HCT116 (cell line): Measurements from ENCODE around the gene WNT11. TPM values are rescaled to one million over a fixed set of nuclear protein-coding genes. Genes with fewer than 3 reads are reported as not detected.
A peak's percentile ranks its signal among the peaks of the same experiment; 100 is the strongest.

Experiments used
- ATAC-seq: fragments of 200-7000 bp; cut with Tn5 transposase; 2 replicates; pipeline ENCODE4 v1.9.1; 2020; ENCODE audit warnings: mild to moderate bottlenecking, moderate library complexity
- BruUV-seq: library from RNA; stranded (reverse); fragments of 400-500 nt; replicated peaks from 2 replicates; lab custom pipeline; 2021; lab: Mats Ljungman, UMichigan
- CTCF ChIA-PET: fragments of 300-600 bp; sonication (Branson Sonifier 250); formaldehyde crosslinking; loops from one replicate; lab custom pipeline; 2021; ENCODE audit warnings: antibody characterized with exemption; lab: Charles Lee
- POLR2A ChIA-PET: fragments of 300-600, 350-600 bp; sonication (Branson Sonifier 250); formaldehyde crosslinking; loops from one replicate; lab custom pipeline; 2021; ENCODE audit warnings: antibody characterized with exemption; lab: Charles Lee
- RAD21 ChIA-PET, 2 experiments: fragments of 300-600 bp; sonication (Branson Sonifier 250); formaldehyde crosslinking; loops; one replicate each; lab custom pipeline; 2023; ENCODE audit warnings: low total read pairs in 2 of 2; ENCODE audit not compliant: uncharacterized antibody in 2 of 2, unreplicated experiment in 2 of 2, low non-redundant PET in 1 of 2; lab: Charles Lee
- DNase-seq: peaks from one replicate; pipeline ENCODE4 v3.0.0-alpha.2; 2010; ENCODE audit warnings: low read depth, low spot score
- H2AFZ ChIP-seq: fragments of 200-600 bp; shearing (Covaris generic), sonication (generic); 2 replicates; pipeline ENCODE4 v1.6.1; 2017; ENCODE audit warnings: low read depth, mixed run types, mixed read lengths, antibody characterized with exemption, low read length; ENCODE audit not compliant: poor library complexity, severe bottlenecking
- H3K27ac ChIP-seq: 2 replicates; pipeline ENCODE4 v1.5.1; 2012; ENCODE audit warnings: low read depth, low read length
- H3K27me3 ChIP-seq: fragments of 200-600 bp; sonication (generic); 2 replicates; pipeline ENCODE4 v1.6.1; 2016; ENCODE audit warnings: mixed run types, low read length, mixed read lengths; ENCODE audit not compliant: insufficient read depth
- H3K36me3 ChIP-seq, 2 experiments: fragments of 200-500 bp in 1 of 2; fragments of 200-600 bp in 1 of 2; sonication (Bioruptor generic) in 1 of 2; sonication (generic) in 1 of 2; 2 replicates each; pipeline versions ENCODE4 v1.5.1 to v1.6.1; 2014 to 2016; ENCODE audit warnings: low read length in 2 of 2, inconsistent platforms in 1 of 2, mixed read lengths in 1 of 2, mixed run types in 1 of 2; ENCODE audit not compliant: insufficient read depth in 2 of 2, control insufficient read depth in 1 of 2
- H3K4me1 ChIP-seq, 2 experiments: fragments of 200-600 bp in 1 of 2; sonication (generic) in 1 of 2; 2 replicates each; pipeline versions ENCODE4 v1.5.1 to v1.6.1; 2012 to 2017; ENCODE audit warnings: low read length in 2 of 2, inconsistent platforms in 1 of 2, mild to moderate bottlenecking in 1 of 2, mixed read lengths in 1 of 2, mixed run types in 1 of 2, moderate library complexity in 1 of 2; ENCODE audit not compliant: insufficient read depth in 2 of 2, control insufficient read depth in 1 of 2
- H3K4me2 ChIP-seq: fragments of 200-600 bp; sonication (generic); 2 replicates; pipeline ENCODE4 v1.6.1; 2017; ENCODE audit warnings: mixed run types, low read length, mixed read lengths
- H3K4me3 ChIP-seq, 2 experiments: fragments of 200-600 bp in 1 of 2; sonication (generic) in 1 of 2; replicated peaks in 1 of 2; 2 replicates each; pipeline ENCODE4 v1.5.1; 2011 to 2016; ENCODE audit warnings: low read length in 2 of 2, control low read depth in 1 of 2, low read depth in 1 of 2, mild to moderate bottlenecking in 1 of 2, mixed read lengths in 1 of 2, mixed run types in 1 of 2
- H3K79me2 ChIP-seq: fragments of 200-600 bp; sonication (generic); 2 replicates; pipeline ENCODE4 v1.6.1; 2017; ENCODE audit warnings: mild to moderate bottlenecking, mixed run types, low read length, moderate library complexity, mixed read lengths; ENCODE audit not compliant: insufficient read depth
- H3K9ac ChIP-seq: fragments of 200-600 bp; sonication (generic); 2 replicates; pipeline ENCODE4 v1.6.1; 2016; ENCODE audit warnings: low read length, mixed read lengths
- H3K9me2 ChIP-seq: fragments of 200-600 bp; sonication (generic), shearing (Covaris generic); 2 replicates; pipeline ENCODE4 v1.6.1; 2017; ENCODE audit warnings: mixed run types, mild to moderate bottlenecking, moderate library complexity; ENCODE audit not compliant: insufficient read depth
- H3K9me3 ChIP-seq, 2 experiments: fragments of 200-500 bp in 1 of 2; fragments of 200-600 bp in 1 of 2; sonication (Bioruptor generic) in 1 of 2; sonication (generic) in 1 of 2; 2 replicates each; pipeline ENCODE4 v1.6.1; 2014 to 2017; ENCODE audit warnings: low read length in 2 of 2, mixed read lengths in 2 of 2, inconsistent platforms in 1 of 2, low read depth in 1 of 2, mild to moderate bottlenecking in 1 of 2, mixed run types in 1 of 2, moderate library complexity in 1 of 2; ENCODE audit not compliant: control insufficient read depth in 1 of 2, insufficient read depth in 1 of 2
- H4K20me1 ChIP-seq: fragments of 200-600 bp; sonication (generic), shearing (Covaris generic); 2 replicates; pipeline ENCODE4 v1.6.1; 2017; ENCODE audit warnings: mixed run types, mild to moderate bottlenecking, moderate library complexity; ENCODE audit not compliant: insufficient read depth
- ATF3 ChIP-seq: IDR thresholded peaks from 2 replicates; pipeline ENCODE4 v1.6.1; 2012
- CBX3 ChIP-seq: IDR thresholded peaks from 2 replicates; pipeline ENCODE4 v1.6.1; 2012; ENCODE audit warnings: low read depth
- CTCF ChIP-seq, 3 experiments: fragments of 200-600 bp in 1 of 3; sonication (generic) in 1 of 3; IDR thresholded peaks in 2 of 3; conservative IDR thresholded peaks in 1 of 3; 2 replicates each; pipeline ENCODE4 v1.5.1; 2012 to 2017; ENCODE audit warnings: low read depth in 2 of 3, low read length in 2 of 3, antibody characterized with exemption in 1 of 3, borderline replicate concordance in 1 of 3, control low read depth in 1 of 3, mild to moderate bottlenecking in 1 of 3, mixed read lengths in 1 of 3, mixed run types in 1 of 3, moderate library complexity in 1 of 3; ENCODE audit not compliant: insufficient read depth in 1 of 3
- ELF1 ChIP-seq: IDR thresholded peaks from 2 replicates; pipeline ENCODE4 v1.6.1; 2012; ENCODE audit warnings: low read depth, borderline replicate concordance
- EZH2phosphoT487 ChIP-seq: fragments of 200-600 bp; IDR thresholded peaks from 2 replicates; pipeline ENCODE4 v1.6.1; 2018; ENCODE audit warnings: antibody characterized with exemption, borderline replicate concordance
- JUND ChIP-seq: IDR thresholded peaks from 2 replicates; pipeline ENCODE4 v1.6.1; 2012
- POLR2A ChIP-seq: IDR thresholded peaks from 2 replicates; pipeline ENCODE4 v1.7.0; 2011; ENCODE audit warnings: borderline replicate concordance; ENCODE audit not compliant: insufficient read depth, insufficient read length; ENCODE audit errors: extremely low read depth
- POLR2AphosphoS5 ChIP-seq: IDR thresholded peaks from 2 replicates; pipeline ENCODE4 v1.6.1; 2011; ENCODE audit warnings: mild to moderate bottlenecking, low read depth, low read length, moderate library complexity
- RAD21 ChIP-seq: IDR thresholded peaks from 2 replicates; pipeline ENCODE4 v1.6.1; 2012; ENCODE audit warnings: low read depth, mild to moderate bottlenecking
- REST ChIP-seq: IDR thresholded peaks from 2 replicates; pipeline ENCODE4 v1.6.1; 2012; ENCODE audit warnings: low read depth
- YY1 ChIP-seq: IDR thresholded peaks from 2 replicates; pipeline ENCODE4 v1.6.1; 2011; ENCODE audit warnings: low read length, low read depth, moderate library complexity, mild to moderate bottlenecking; ENCODE audit not compliant: insufficient replicate concordance; ENCODE audit errors: extremely low read depth
- intact Hi-C: fragments of 100-400 bp; cut with micrococcal nuclease; formaldehyde crosslinking; loops from 2 replicates; pipeline ENCODE4 v1.10.0; 2022
- total RNA-seq: library from RNA; stranded (reverse); gene quantifications from one replicate; pipeline ENCODE4 v1.2.1, GENCODE V29; 2021; ENCODE audit not compliant: unreplicated experiment

Gene WNT11
- total RNA-seq, 1 experiment from 2014 or later: 1.9 TPM

- Histone ChIP-seq H2AFZ (no peak overlapping the region), H3K9me3 (no peaks in the 10 kb centered on the region), H3K9ac (no peak overlapping the region), H3K4me3 (no peak overlapping the region), H3K27me3 (no peaks in the 10 kb centered on the region), H3K27ac (no peak overlapping the region), H4K20me1 (no peaks in the 10 kb centered on the region), H3K4me2 (0 out of 2 replicates have a peak overlapping the region, but pooled peaks have one; percentile 17), H3K36me3 (no peaks in the 10 kb centered on the region), H3K4me1 (peaks cover 17 to 39% of the 10 kb centered on the region in 2 experiments; a peak in 3 of 4 replicates), H3K79me2 (no peaks in the 10 kb centered on the region), H3K9me2 (no peaks in the 10 kb centered on the region)
- DNase-seq (no peak), ATAC-seq (no peak)
- TF ChIP-seq POLR2AphosphoS5 (no peak), ATF3 (no peak), CBX3 (no peak), YY1 (no peak), EZH2phosphoT487 (no peak), POLR2A (no peak), REST (no peak), CTCF (IDR thresholded peaks at IDR 0.05 in 2 of 3, conservative IDR thresholded peaks at IDR 0.05 in 1 of 3; ENCODE audit: borderline replicate concordance in 1 of 3, insufficient read depth in 1 of 3, low read depth in 2 of 3, low read length in 2 of 3) (no peak), JUND (no peak), ELF1 (no peak), RAD21 (no peak)
- intact Hi-C loops: no loop called here
- RAD21 ChIA-PET: no interaction called here
- CTCF ChIA-PET: no interaction called here
- no TSS peak for BruUV-seq
- POLR2A ChIA-PET: no interaction called here
Measured at GRCh38 chr11:76232026-76232665, 25.8 kb upstream of the WNT11 start.
